ENCODE measurements around the gene BICD1. TPM values are rescaled to one million over a fixed set of nuclear protein-coding genes. Genes with fewer than 3 reads are reported as not detected.
A peak's percentile ranks its signal among the peaks of the same experiment; 100 is the strongest.

Gene BICD1
- total and polyA plus RNA-seq, 12 donors: 2.5 to 14.7 (median 9.2) TPM

DNA sequence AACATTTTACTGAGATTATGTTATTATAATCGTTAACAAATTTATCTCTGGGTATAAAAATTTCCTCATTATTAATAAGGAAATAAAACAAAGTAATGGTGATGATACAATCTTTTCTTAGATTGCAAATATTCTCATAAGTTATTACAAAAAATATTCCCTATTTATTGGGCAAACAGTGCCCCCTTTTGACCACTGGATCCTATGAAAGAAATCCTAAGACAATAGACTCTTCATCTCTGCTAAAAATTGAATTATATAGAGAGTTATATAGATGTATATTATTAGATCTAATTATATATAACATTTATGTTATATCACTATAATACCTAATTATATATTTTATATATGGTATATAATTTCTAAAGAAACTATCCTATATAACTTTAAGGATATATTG, 198.5 kb downstream of the BICD1 start:
- TF ChIP-seq, protein P1, sequence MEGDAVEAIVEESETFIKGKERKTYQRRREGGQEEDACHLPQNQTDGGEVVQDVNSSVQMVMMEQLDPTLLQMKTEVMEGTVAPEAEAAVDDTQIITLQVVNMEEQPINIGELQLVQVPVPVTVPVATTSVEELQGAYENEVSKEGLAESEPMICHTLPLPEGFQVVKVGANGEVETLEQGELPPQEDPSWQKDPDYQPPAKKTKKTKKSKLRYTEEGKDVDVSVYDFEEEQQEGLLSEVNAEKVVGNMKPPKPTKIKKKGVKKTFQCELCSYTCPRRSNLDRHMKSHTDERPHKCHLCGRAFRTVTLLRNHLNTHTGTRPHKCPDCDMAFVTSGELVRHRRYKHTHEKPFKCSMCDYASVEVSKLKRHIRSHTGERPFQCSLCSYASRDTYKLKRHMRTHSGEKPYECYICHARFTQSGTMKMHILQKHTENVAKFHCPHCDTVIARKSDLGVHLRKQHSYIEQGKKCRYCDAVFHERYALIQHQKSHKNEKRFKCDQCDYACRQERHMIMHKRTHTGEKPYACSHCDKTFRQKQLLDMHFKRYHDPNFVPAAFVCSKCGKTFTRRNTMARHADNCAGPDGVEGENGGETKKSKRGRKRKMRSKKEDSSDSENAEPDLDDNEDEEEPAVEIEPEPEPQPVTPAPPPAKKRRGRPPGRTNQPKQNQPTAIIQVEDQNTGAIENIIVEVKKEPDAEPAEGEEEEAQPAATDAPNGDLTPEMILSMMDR (IDR thresholded peaks at IDR 0.05): peak in 7 of 9 donors; percentile 52 to 73 (median 58)
- H3K27ac ChIP-seq: no peak overlapping the region
- no peak overlapping the region for H3K4me3 ChIP-seq
- intact Hi-C loops (cut with DNase I): loop anchor here in 5 of 10 donors (2.0 to 10.0 kb wide), 6 partner anchors 243 to 653 kb away; partner anchors contain the start of gene ETFBKMT (in 1 of the 5)
- H3K4me1 ChIP-seq: peaks cover 0 to 9% (median 0%) of the 10 kb centered on the region in 9 donors
- H3K36me3 ChIP-seq: peaks cover 0 to 21% (median 0%) of the 10 kb centered on the region in 9 donors
- no peaks in the 10 kb centered on the region for H3K9me3 ChIP-seq
- no peak for DNase-seq
- no peak for ATAC-seq
- no peaks in the 10 kb centered on the region for H3K27me3 ChIP-seq
- WGBS, 2 donors: 45 to 82% methylated on average over 1 of the region's 1 CpG

DNA sequence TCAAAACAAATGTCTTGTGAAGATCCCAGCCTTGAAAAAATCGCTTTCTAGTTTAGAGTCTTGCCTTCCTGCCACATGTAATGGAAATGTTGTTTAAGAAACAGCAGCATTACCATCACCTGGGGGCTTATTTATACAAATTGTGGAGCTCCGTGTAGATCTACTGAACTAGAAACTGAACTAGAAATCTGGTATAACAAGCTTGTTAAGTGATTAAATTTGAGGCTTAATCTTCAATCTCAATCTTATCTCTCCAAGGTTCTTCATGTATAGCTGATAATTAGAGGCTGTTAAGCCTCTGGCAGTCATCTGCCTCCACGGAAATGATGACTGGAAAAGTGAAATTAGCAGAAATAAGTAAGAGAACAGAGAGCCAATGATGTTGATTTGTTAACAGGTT, 200.7 kb downstream of the BICD1 start:
- TF ChIP-seq, protein P1 (IDR thresholded peaks at IDR 0.05): no peak
- Histone ChIP-seq H3K9me3 (no peaks in the 10 kb centered on the region), H3K27ac (no peak overlapping the region), H3K27me3 (no peaks in the 10 kb centered on the region), H3K4me3 (no peak overlapping the region), H3K4me1 (peaks cover 0 to 21% (median 5%) of the 10 kb centered on the region in 9 donors), H3K36me3 (peaks cover 0 to 21% (median 0%) of the 10 kb centered on the region in 9 donors)
- intact Hi-C loops (cut with DNase I): loop anchor here in 5 of 10 donors (5.0 to 10.0 kb wide), 5 partner anchors 245 to 655 kb away; partner anchors contain the start of gene ETFBKMT (in 1 of the 5)
- ATAC-seq (no peak), DNase-seq (no peak)
- 68 to 86% methylated on average over 3 of the region's 3 CpGs for WGBS, 2 donors

DNA sequence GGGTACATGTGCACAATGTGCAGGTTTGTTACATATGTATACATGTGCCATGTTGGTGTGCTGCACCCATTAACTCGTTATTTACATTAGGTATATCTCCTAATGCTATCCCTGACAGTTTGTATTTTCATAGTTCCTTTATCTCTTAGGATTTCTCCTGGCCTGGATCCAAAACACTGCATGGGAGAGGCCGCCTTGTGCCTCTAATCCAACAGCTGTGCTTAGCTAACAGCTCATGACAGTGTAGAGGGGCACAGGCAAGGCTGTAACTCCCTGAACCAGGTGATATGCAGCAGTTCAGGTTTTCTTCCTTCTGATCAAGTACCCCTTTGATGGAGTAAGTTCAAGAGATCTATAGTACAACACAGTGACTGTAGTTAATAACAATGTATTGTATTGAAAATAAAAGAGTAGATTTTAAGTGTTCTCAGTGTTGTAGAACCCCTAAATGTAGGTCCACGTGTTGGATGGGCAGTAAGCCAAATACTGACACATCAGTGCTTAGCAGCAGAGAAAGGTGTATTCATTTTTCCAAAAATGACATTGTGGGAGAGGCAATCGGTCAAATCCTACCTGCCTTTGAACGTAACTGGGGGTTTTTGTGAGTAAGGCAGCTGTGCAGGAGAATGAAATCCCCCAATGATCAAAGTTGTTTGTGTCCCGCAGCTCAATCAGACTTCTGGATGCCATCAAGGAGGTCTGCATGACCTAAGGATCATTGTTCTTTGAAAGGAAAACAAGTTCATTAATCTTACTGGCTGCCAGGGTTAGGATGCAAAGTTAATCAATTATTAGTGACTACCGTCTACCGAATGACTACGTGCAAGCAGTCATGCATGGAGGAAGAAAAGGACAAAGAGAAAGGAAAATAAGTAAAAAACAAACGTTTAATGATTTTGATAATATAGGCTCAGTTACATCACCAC, 203.4 kb downstream of the BICD1 start:
- peaks cover 0 to 22% (median 5%) of the 10 kb centered on the region in 9 donors for H3K4me1 ChIP-seq
- ATAC-seq (peak in 1 of 8 donors; percentile 27), DNase-seq (no peak)
- TF ChIP-seq, protein P1 (IDR thresholded peaks at IDR 0.05): no peak
- WGBS, 2 donors: 53 to 59% methylated on average over 10 of the region's 10 CpGs
- no peak overlapping the region for H3K27ac ChIP-seq
- no peaks in the 10 kb centered on the region for H3K9me3 ChIP-seq
- intact Hi-C loops (cut with DNase I): loop anchor here in 9 of 10 donors (5.0 to 10.0 kb wide), 9 partner anchors 248 to 658 kb away; partner anchors contain the start of gene ETFBKMT (in 3 of the 9)
- H3K36me3 ChIP-seq: peaks cover 0 to 21% (median 0%) of the 10 kb centered on the region in 9 donors
- no peak overlapping the region for H3K4me3 ChIP-seq
- H3K27me3 ChIP-seq: no peaks in the 10 kb centered on the region

DNA sequence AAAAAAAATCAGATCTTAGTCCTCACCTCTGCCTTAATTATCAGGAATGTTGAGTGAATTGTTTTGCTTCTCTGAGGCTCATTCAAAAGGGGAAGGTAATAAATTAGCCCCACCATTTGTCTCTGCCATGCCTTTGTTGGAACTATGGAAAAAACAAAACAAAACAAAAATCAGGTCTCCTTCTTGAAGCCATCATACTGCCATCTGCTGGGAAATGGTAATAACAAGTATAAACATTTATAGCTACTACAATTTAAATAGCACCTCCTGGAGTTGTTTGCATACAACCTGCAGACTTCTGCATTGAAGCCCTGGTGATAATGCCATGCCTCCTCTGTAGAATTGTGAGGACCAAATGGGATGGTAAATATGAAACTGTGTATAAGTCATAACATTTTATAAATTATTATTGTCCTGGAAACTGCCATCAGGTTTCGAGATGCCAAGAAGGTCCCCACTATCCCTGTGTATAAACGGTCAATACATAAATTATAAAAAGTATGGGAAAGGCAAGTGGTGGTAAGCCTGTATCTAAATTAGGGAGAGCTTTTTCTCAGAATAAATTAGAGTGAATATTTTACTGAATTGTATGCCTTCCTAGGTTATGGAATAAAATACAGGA, 205.5 kb downstream of the BICD1 start:
- no peak overlapping the region for H3K4me3 ChIP-seq
- intact Hi-C loops (cut with DNase I): loop anchor here in 9 of 10 donors (1.0 to 10.0 kb wide), 11 partner anchors 250 to 660 kb away; partner anchors contain the start of gene ETFBKMT (in 2 of the 9)
- H3K9me3 ChIP-seq: no peaks in the 10 kb centered on the region
- DNase-seq (no peak), ATAC-seq (peak in 2 of 8 donors; percentile 62 to 64)
- 88 to 94% methylated on average over 2 of the region's 2 CpGs for WGBS, 2 donors
- peaks cover 0 to 22% (median 5%) of the 10 kb centered on the region in 9 donors for H3K4me1 ChIP-seq
- H3K27ac ChIP-seq: peak overlapping the region in 1 of 10 donors; percentile 47
- H3K27me3 ChIP-seq: no peaks in the 10 kb centered on the region
- peaks cover 0 to 5% (median 0%) of the 10 kb centered on the region in 9 donors for H3K36me3 ChIP-seq
- TF ChIP-seq, protein P1 (IDR thresholded peaks at IDR 0.05): peak; percentile 18 to 71 (median 55)
